Stimulated activated CD4-positive, alpha-beta T cell treated with anti-CD3 and anti-CD28 coated beads, Interleukin-1b, Interleukin-23, amount 100 ng/mL, for 1 hour (primary cell): ENCODE data around the gene CACNA1D.

Source experiments
- DNase-seq, 2 donors: peaks; one replicate each; pipeline ENCODE4 v3.0.0-alpha.2; 2020; ENCODE audit warnings: low read depth in 2 of 2

Gene CACNA1D

DNA sequence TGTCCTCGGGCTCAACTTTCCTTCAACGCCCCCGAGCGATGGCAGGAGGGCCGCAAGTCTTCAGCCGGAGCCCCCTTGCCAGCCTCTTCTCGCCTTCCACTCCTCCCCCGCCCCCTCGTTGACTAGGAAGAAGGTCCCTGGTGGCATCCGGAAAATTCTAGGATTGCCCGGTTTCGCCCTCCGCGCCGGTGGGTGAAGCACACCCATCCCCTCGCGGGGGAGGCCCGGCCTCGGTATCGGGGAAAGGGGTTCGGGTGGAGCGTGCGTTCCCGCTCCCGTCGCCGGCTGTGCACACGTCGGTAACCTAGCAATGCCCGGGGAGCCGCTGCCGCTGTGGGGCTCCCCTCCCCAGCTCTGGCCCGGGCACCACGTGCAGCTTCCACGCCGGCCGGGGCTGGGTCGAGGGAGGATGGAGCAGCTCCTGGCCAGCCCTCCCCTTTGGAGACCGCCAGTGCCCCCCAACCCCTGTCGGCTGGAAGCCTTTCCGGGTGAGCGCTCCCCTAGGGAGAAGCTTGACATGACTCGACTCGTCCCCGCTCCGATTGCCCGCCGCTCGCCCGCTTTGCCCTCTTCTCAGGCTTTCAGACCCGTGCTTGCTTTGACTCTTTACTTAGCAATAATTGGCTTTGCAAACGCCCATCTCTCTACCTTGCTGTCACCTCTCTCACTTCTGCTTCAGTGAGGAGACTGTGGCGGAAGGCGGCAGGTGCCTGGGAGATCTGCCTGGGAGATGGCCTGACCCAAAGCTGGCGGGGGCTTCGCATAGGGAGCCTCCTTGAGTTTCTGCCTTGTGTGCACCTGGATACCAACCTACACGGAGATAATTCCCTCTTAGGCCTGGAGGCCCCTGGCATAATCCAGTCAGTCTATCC is 1.3 kb downstream of the CACNA1D start:
- no peak for DNase-seq

GRCh38 chr3:53496392-53496670 is 1.9 kb downstream of the CACNA1D start:
- no peak for DNase-seq

- DNase-seq, result no peak
Observed at GRCh38 chr3:53496984-53497383, 2.6 kb downstream of the CACNA1D start.

- no peak for DNase-seq
Observed at GRCh38 chr3:53498806-53499641, 4.6 kb downstream of the CACNA1D start.

DNA sequence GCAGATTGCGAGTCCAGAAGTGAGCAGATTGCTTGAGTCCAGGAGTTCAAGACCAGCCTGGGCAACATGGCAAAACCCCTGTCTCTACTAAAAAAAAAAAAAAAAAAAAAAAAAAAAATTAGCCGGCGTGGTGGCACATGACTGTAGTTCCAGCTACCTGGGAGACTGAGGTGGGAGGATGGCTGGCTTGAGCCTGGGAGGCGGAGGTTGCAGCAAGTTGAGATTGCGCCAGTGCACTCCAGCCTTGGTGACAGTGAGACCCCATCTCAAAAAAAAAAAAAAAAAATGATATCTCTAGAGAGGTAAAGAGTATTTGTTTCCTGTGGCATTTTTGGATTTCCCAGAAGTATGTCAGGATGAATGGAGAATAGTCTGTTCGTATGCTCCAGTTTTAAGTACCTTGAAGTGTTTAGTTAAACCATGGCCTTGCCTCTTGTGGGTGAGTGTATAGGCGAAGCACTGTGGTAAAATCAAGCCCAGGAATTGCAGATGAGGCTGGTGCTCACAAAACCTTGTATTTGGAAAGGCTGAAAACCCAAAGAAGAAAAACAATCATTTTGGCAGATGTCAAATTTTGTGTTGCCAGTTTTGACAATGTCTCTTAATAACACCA is 5.9 kb downstream of the CACNA1D start:
- DNase-seq, result no peak

GRCh38 chr3:53501178-53501577 is 6.8 kb downstream of the CACNA1D start:
- DNase-seq, result no peak

DNA sequence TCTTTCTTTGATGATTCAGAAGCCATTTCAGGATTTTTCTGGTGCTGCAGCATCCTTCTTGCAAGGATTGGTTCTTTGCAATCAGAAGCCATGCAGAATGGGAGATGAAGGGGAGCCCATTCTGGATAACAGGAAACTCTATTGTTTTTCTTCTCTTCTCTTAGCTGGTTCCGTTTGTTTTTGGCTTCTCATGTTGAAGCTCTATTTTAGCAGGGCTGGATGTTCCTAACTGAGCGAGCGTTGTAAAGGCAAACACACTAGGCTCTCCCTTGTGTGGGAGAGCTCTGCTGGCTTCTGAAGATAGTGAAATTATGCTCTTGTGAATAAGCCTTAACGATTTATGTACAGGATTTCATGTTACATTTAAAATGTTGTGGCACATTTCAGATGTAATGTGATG is 8.3 kb downstream of the CACNA1D start:
- no peak for DNase-seq

GRCh38 chr3:53503195-53503594 is 8.8 kb downstream of the CACNA1D start:
- no peak for DNase-seq

DNA sequence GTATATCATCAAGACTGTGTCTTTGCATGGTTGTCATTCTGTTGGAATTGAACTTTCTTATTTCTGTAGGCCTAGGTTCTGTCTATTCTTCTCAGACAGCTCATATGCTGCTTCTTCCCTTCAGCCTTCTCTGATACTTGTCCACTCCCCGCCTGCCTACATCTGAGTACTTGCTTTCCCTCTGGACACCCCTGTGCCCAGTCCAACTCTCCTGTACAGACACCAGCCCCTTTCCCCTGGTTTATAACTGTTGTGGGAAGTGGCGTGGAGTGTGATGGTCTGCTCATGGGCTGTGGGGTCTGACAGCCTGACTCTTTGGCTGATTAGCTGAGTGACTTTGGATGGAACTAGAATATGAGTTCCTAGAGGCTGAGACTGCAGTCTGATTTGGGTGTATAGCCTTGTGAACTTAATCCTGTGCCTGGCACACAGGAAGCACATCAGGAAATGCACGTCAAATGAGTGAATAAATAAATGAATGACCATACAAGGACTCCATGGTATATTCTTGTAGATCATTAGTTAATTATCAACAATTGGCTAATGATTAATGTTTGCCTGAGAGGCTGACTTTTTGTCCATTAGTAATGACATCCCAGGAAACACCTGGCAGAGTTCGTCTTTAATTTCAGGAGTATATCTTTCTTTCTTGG is 11.8 kb downstream of the CACNA1D start:
- no peak for DNase-seq

GRCh38 chr3:53506763-53507145 is 12.3 kb downstream of the CACNA1D start:
- no peak for DNase-seq

GRCh38 chr3:53509494-53509893 is 15.1 kb downstream of the CACNA1D start:
- no peak for DNase-seq

DNA sequence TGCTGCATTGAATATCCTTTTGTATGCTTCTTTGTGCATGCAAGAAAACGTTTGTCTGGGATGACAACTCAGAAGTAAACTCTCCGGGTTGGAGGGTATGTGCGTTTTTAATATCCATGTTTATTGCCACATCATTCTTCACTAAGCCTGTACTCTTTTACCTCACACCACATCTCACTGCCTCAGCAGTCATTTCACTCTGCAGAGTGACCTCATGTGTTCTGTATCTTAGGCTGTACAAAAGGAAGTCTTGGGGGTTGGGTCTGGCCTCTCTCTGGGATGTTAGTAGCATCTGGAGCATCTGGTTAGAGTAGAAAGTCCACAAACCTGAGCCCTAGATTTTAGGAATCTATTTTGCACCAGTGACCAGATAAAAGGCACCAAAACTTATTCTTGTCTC is 16.1 kb downstream of the CACNA1D start:
- DNase-seq, result no peak

- no peak for DNase-seq
Observed at GRCh38 chr3:53511246-53511645, 16.8 kb downstream of the CACNA1D start.

DNA sequence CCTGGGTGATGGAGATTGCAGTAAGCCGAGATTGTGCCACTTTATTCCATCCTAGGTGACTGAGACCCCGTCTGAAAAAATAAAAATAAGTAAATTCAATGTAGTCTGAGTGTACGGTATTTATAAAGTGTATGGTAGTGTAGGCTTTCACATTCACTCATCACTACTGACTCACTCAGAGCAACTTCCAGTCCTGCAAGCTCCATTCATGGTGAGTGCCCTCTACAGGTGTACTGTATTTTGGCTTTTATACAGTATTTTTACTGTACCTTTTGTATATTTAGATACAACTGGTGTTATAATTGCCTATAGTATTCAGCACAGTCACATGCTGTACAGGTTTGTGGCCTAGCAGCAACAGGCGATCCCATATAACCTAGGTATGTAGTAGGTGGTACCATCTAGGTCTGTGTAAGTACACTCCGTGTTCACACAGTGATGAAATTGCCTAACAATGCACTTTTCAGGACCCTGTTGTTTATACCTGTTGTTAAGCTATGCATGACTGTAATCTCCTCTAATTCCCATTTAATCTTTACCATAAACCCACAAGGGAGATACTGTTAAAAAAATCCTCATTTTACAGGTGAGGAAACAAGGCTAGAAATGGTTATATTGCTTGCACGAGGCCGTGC is 19.3 kb downstream of the CACNA1D start:
- DNase-seq, result no peak

- DNase-seq, result no peak
Observed at GRCh38 chr3:53516339-53516738, 21.9 kb downstream of the CACNA1D start.

GRCh38 chr3:53518495-53518981 is 24.1 kb downstream of the CACNA1D start:
- DNase-seq, result no peak

- no peak for DNase-seq
Observed at GRCh38 chr3:53519065-53519709, 24.8 kb downstream of the CACNA1D start.

GRCh38 chr3:53523346-53523745 is 28.9 kb downstream of the CACNA1D start:
- DNase-seq, result no peak

DNA sequence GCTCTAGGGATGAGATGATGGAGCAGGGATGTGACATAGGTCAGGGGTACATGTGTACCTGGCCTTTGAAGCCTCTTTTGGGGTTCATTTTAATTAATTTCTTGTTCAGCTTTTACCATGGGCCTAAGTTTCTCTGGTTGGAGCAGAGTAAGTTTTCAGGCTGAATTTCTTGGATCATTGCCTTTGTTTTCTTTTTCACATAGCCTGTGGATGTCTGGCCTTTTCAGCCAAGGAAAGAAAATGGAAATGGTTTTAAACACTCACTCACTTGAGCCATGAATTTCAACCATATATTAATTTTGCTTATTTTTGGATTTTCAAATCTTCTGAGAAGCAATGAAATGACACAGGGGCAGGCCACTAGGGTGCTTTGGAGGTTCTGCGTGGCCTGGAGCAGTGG is 30.2 kb downstream of the CACNA1D start:
- DNase-seq, result no peak

- no peak for DNase-seq
Observed at GRCh38 chr3:53525765-53526703, 31.6 kb downstream of the CACNA1D start.
